Panc1 (cell line): Measurements from ENCODE around the gene CFC1B. TPM values are rescaled to one million over a fixed set of nuclear protein-coding genes. Genes with fewer than 3 reads are reported as not detected.
"Not testable (repeated sequence)": the region's sequence is repeated elsewhere in the genome, so short reads cannot be mapped to it uniquely, and the experiment has no call there.

Source experiments
- ATAC-seq: fragments of 200-7000 bp; cut with Tn5 transposase; 2 replicates; pipeline ENCODE4 v1.9.1; 2020; ENCODE audit warnings: mild to moderate bottlenecking, moderate library complexity
- BruUV-seq: library from RNA; stranded (reverse); fragments of 400-500 nt; replicated peaks from 2 replicates; lab custom pipeline; 2021; lab: Mats Ljungman, UMichigan
- CTCF ChIA-PET: fragments of 300-600 bp; sonication (Branson Sonifier 250); formaldehyde crosslinking; loops from one replicate; lab custom pipeline; 2022; ENCODE audit warnings: antibody characterized with exemption; lab: Charles Lee
- POLR2A ChIA-PET: fragments of 300-600 bp; sonication (Branson Sonifier 250); formaldehyde crosslinking; loops from one replicate; lab custom pipeline; 2022; ENCODE audit warnings: antibody characterized with exemption; lab: Charles Lee
- DNase-seq: peaks from one replicate; pipeline ENCODE4 v3.0.0-alpha.2; 2010; ENCODE audit warnings: low read depth, low spot score
- H3K27ac ChIP-seq: 2 replicates; pipeline ENCODE4 v1.5.1; 2011; ENCODE audit warnings: mild to moderate bottlenecking, low read length, inconsistent platforms
- H3K27me3 ChIP-seq: fragments of 200-500 bp; sonication (Bioruptor generic); 2 replicates; pipeline ENCODE4 v1.6.0; 2014; ENCODE audit warnings: low read length, inconsistent platforms; ENCODE audit not compliant: control insufficient read depth, insufficient read depth
- H3K36me3 ChIP-seq: fragments of 200-500 bp; sonication (Bioruptor generic); 2 replicates; pipeline ENCODE4 v1.5.1; 2014; ENCODE audit warnings: inconsistent platforms, mild to moderate bottlenecking, low read length, moderate library complexity; ENCODE audit not compliant: control insufficient read depth, insufficient read depth
- H3K4me1 ChIP-seq: 2 replicates; pipeline ENCODE4 v1.5.1; 2011; ENCODE audit warnings: inconsistent platforms, mild to moderate bottlenecking, low read length, moderate library complexity; ENCODE audit not compliant: control insufficient read depth, insufficient read depth
- H3K4me3 ChIP-seq, 2 experiments: 2 replicates each; pipeline ENCODE4 v1.5.1; 2011 to 2012; ENCODE audit warnings: low read depth in 2 of 2, low read length in 2 of 2, mild to moderate bottlenecking in 2 of 2, inconsistent platforms in 1 of 2, moderate library complexity in 1 of 2
- H3K9me3 ChIP-seq: fragments of 200-500 bp; sonication (Bioruptor generic); 2 replicates; pipeline ENCODE4 v1.5.1; 2014; ENCODE audit warnings: low read depth, mild to moderate bottlenecking, inconsistent platforms, low read length, moderate library complexity; ENCODE audit not compliant: control insufficient read depth, insufficient read depth
- in situ Hi-C: cut with HindIII; loops from 2 replicates; pipeline ENCODE4 v1.10.0; 2016; ENCODE audit warnings: low sequenced_read_pairs, low pct_unique_long_range_greater_than_20kb
- intact Hi-C: fragments of 100-400 bp; cut with micrococcal nuclease; formaldehyde crosslinking; loops from one replicate; pipeline ENCODE4 v1.10.0; 2022; ENCODE audit not compliant: unreplicated experiment
- total RNA-seq: library from RNA; stranded (reverse); gene quantifications from one replicate; pipeline ENCODE4 v1.2.1, GENCODE V29; 2021; ENCODE audit not compliant: unreplicated experiment

The CFC1B gene
- total RNA-seq, 1 experiment from 2014 or later = not detected

DNA sequence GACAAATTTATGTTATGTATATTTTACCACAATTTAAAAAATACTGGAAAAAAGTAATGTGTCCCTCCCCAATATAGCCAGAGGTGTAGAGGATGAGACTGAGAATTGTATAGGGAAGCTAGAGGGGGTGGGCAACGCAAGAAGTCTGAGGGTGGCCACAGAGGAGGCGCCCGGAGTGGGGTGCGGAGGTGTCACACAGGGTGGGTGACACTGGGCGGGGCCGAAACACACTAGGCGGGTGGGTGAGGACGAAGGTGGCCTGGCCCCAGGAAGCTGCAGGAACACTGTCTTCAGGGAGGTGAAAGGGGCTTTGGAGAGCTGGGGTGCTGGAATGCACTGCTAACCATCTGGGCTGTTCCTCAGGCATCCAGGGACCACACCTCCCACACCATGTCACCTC, 35.4 kb downstream of the CFC1B start:
- DNase-seq, H3K4me1 ChIP-seq, CTCF ChIA-PET, H3K27me3 ChIP-seq, H3K36me3 ChIP-seq, H3K9me3 ChIP-seq, in situ Hi-C loops, H3K4me3 ChIP-seq, POLR2A ChIA-PET, H3K27ac ChIP-seq, BruUV-seq, intact Hi-C loops, ATAC-seq: not testable (repeated sequence)

- intact Hi-C loops = not testable (repeated sequence)
These were observed 45.1 kb downstream of the CFC1B start for GRCh38 chr2:130566165-130566564.

DNA sequence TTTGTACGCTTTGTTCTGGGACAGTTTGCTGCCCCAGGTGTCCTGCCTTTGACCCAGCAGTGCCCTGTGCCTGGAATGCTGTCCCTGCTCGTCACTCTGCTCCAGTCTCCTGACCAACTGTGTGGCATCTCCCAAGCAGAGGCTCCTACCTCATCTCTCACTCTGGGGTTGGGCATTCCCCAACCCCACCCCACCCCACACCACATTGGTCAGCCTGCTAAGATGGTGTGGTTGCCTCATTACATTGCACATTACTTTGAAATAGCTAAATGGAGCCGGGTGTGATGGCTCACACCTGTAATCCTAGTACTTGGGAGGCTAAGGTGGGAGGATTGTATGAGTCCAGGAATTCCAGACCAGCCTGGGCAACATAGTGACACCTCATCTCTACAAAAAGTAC, 50.9 kb downstream of the CFC1B start:
- ATAC-seq, H3K4me1 ChIP-seq, H3K27me3 ChIP-seq, H3K27ac ChIP-seq, CTCF ChIA-PET, BruUV-seq, H3K4me3 ChIP-seq, in situ Hi-C loops, POLR2A ChIA-PET, H3K36me3 ChIP-seq, intact Hi-C loops, DNase-seq, H3K9me3 ChIP-seq: not testable (repeated sequence)

More at GRCh38 chr2:130566165-130566564, 45.1 kb downstream of the CFC1B start:
- POLR2A ChIA-PET, ATAC-seq, BruUV-seq, in situ Hi-C loops, H3K27ac ChIP-seq, H3K9me3 ChIP-seq, CTCF ChIA-PET, H3K4me1 ChIP-seq, DNase-seq, H3K27me3 ChIP-seq, H3K4me3 ChIP-seq, H3K36me3 ChIP-seq: not testable (repeated sequence)

DNA sequence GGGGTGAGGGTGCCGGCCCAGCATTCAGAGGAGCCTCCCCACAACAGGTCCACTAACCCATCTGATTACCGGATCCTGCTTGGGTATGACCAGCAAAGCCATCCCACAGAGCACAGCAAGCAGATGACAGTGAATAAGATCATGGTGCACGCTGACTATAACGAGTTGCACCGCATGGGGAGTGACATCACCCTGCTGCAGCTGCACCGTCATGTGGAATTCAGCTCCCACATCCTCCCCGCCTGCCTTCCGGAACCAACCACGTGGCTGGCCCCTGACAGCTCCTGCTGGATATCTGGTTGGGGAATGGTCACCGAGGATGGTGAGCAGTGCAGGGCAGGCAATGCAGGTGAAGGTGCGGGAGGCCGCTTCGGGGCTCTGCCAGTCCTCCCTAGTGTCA, 53.2 kb downstream of the CFC1B start:
- DNase-seq, H3K36me3 ChIP-seq, in situ Hi-C loops, POLR2A ChIA-PET, BruUV-seq, H3K4me3 ChIP-seq, H3K9me3 ChIP-seq, CTCF ChIA-PET, H3K4me1 ChIP-seq, H3K27me3 ChIP-seq, intact Hi-C loops, ATAC-seq, H3K27ac ChIP-seq: not testable (repeated sequence)

- H3K4me3 ChIP-seq, H3K36me3 ChIP-seq, H3K9me3 ChIP-seq, DNase-seq, H3K4me1 ChIP-seq, BruUV-seq, intact Hi-C loops, in situ Hi-C loops, H3K27ac ChIP-seq, H3K27me3 ChIP-seq, POLR2A ChIA-PET, ATAC-seq, CTCF ChIA-PET: not testable (repeated sequence)
These were observed 55.3 kb downstream of the CFC1B start for GRCh38 chr2:130576209-130576784.

DNA sequence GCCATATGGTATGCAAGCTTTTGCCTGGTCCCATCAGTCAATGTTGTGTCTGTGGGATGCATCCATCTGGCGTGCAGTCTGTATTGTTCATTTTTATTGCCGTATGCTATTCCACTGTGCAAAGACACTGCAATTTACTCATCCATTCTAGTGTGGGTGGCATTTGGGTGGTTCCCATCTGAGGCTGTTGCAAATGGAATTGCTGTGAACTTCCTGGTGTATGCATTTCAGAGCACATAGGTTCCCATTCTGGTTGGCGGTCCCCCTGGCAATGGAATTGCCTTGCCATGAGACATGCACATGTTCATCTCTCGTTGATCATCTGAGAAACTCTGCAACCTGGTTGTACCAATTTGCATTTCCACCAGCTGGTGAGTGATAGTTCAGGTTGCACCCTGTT, 56.5 kb downstream of the CFC1B start:
- H3K9me3 ChIP-seq, H3K27ac ChIP-seq, ATAC-seq, POLR2A ChIA-PET, H3K27me3 ChIP-seq, H3K4me3 ChIP-seq, intact Hi-C loops, CTCF ChIA-PET, in situ Hi-C loops, H3K4me1 ChIP-seq, DNase-seq, BruUV-seq, H3K36me3 ChIP-seq: not testable (repeated sequence)
